GM12892 (cell line): ENCODE measurements around the gene SEPTIN5.

Experiments
- POLR2AphosphoS5 ChIP-seq: IDR thresholded peaks from 2 replicates; pipeline ENCODE4 v1.6.1; 2011; ENCODE audit warnings: low read depth, low read length, control low read depth
- TAF1 ChIP-seq: IDR thresholded peaks from 2 replicates; pipeline ENCODE4 v1.6.1; 2011; ENCODE audit warnings: low read depth, mild to moderate bottlenecking, control low read depth, low read length, borderline replicate concordance

- TF ChIP-seq TAF1 = no peak
- no peak for TF ChIP-seq POLR2AphosphoS5
Observed at GRCh38 chr22:19749876-19750275, 35.6 kb downstream of the SEPTIN5 start.
